Sigmoid colon (tissue), 4 donors: Measurements from ENCODE around the gene ARHGEF10L.

Source experiments
- POLR2A ChIP-seq, 2 donors: fragments of 450-650 bp; IDR thresholded peaks; one replicate each; pipeline ENCODE4 v1.6.1; 2016; ENCODE audit warnings: antibody characterized with exemption in 2 of 2, mild to moderate bottlenecking in 2 of 2, moderate library complexity in 2 of 2
- POLR2AphosphoS5 ChIP-seq, 4 donors: sonication (generic); formaldehyde crosslinking; IDR thresholded peaks; one replicate each; pipeline ENCODE4 v1.6.1; 2017; ENCODE audit warnings: antibody characterized with exemption in 4 of 4
- TF ChIP-seq, protein P1 (sequence below), 4 experiments: fragments of 450-650 bp in 3 of 4; fragments of 200-600 bp in 1 of 4; IDR thresholded peaks; one replicate each; pipeline ENCODE4 v1.5.1; 2016 to 2019; ENCODE audit warnings: antibody characterized with exemption in 4 of 4, mild to moderate bottlenecking in 3 of 4, moderate library complexity in 2 of 4

DNA sequence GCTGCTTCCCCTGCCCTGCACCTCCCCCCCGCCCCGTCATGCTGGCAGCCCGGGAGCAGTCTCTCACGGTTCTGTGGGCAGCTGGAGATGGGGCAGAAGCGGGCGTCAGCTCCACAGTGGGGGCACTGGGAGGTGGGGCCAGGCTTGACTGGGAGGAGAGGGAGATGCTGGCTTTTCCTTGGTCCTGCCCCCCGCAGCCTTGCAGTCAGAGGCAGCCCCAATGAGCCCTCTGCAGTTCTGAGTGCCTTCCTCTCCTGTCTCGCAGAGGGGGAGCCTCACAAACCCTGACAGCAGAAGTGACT, 21.7 kb downstream of the ARHGEF10L start:
- TF ChIP-seq, protein P1, sequence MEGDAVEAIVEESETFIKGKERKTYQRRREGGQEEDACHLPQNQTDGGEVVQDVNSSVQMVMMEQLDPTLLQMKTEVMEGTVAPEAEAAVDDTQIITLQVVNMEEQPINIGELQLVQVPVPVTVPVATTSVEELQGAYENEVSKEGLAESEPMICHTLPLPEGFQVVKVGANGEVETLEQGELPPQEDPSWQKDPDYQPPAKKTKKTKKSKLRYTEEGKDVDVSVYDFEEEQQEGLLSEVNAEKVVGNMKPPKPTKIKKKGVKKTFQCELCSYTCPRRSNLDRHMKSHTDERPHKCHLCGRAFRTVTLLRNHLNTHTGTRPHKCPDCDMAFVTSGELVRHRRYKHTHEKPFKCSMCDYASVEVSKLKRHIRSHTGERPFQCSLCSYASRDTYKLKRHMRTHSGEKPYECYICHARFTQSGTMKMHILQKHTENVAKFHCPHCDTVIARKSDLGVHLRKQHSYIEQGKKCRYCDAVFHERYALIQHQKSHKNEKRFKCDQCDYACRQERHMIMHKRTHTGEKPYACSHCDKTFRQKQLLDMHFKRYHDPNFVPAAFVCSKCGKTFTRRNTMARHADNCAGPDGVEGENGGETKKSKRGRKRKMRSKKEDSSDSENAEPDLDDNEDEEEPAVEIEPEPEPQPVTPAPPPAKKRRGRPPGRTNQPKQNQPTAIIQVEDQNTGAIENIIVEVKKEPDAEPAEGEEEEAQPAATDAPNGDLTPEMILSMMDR (IDR thresholded peaks at IDR 0.05), result no peak
- no peak for TF ChIP-seq POLR2A (IDR thresholded peaks at IDR 0.05)
- TF ChIP-seq POLR2AphosphoS5 (IDR thresholded peaks at IDR 0.05), result no peak
